Esophagus squamous epithelium (tissue), 4 donors: ENCODE results near the gene CADM2.
"Not testable (repeated sequence)": the region's sequence is repeated elsewhere in the genome, so short reads cannot be mapped to it uniquely, and the experiment has no call there.

Experiments used
- CTCF ChIP-seq, 6 experiments: fragments of 450-650 bp in 4 of 6; fragments of 200-600 bp in 2 of 6; sonication (generic) in 2 of 6; IDR thresholded peaks; one replicate each; pipeline ENCODE4 v1.5.1; 2016 to 2019; ENCODE audit warnings: antibody characterized with exemption in 6 of 6, mild to moderate bottlenecking in 4 of 6, moderate library complexity in 4 of 6
- POLR2A ChIP-seq, 4 donors: fragments of 450-650 bp; IDR thresholded peaks; one replicate each; pipeline ENCODE4 v1.6.1; 2017; ENCODE audit warnings: antibody characterized with exemption in 4 of 4, mild to moderate bottlenecking in 4 of 4, moderate library complexity in 3 of 4

DNA sequence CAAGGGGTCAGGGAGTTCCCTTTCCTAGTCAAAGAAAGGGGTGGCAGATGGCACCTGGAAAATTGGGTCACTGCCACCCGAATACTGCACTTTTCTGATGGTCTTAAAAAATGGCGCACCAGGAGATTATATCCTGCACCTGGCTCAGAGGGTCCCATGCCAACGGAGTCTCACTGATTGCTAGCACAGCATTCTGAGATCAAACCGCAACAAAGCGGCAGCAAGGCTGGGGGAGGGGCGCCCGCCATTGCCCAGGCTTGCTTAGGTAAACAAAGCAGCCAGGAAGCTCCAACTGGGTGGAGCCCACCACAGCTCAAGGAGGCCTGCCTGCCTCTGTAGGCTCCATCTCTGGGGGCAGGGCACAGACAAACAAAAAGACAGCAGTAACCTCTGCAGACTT lies 194.5 kb downstream of the CADM2 start:
- not testable (repeated sequence) for TF ChIP-seq CTCF, POLR2A (IDR thresholded peaks at IDR 0.05)
